Ectodermal cell (in vitro differentiated cells): Measurements from ENCODE around the gene TXNDC16.

Source experiments
- H3K27ac ChIP-seq: 2 replicates; pipeline ENCODE4 v1.7.0; 2013; ENCODE audit warnings: mild to moderate bottlenecking, low read depth, low read length; ENCODE audit not compliant: insufficient read depth, poor library complexity, severe bottlenecking
- H3K27me3 ChIP-seq: 2 replicates; pipeline ENCODE4 v1.7.0; 2013; ENCODE audit warnings: mild to moderate bottlenecking, low read length; ENCODE audit not compliant: insufficient read depth, control insufficient read depth, poor library complexity, severe bottlenecking
- H3K36me3 ChIP-seq: one replicate; pipeline ENCODE4 v1.7.0; 2013; ENCODE audit warnings: low read length; ENCODE audit not compliant: control insufficient read depth, insufficient read depth
- H3K4me1 ChIP-seq: one replicate; pipeline ENCODE4 v1.7.0; 2013; ENCODE audit warnings: low read length; ENCODE audit not compliant: control insufficient read depth, insufficient read depth
- H3K4me3 ChIP-seq: 2 replicates; pipeline ENCODE4 v1.7.0; 2013; ENCODE audit warnings: low read depth, low read length, control low read depth; ENCODE audit not compliant: insufficient read depth
- H3K9me3 ChIP-seq: 2 replicates; pipeline ENCODE4 v1.7.0; 2013; ENCODE audit warnings: mild to moderate bottlenecking, low read length, moderate library complexity; ENCODE audit not compliant: control insufficient read depth
- WGBS, 2 experiments: methylation state at CpG; one replicate each; pipeline ENCODE4 v1.1.7; 2013; ENCODE audit warnings: missing lambda C conversion rate in 2 of 2; 5-methylcytosine and 5-hydroxymethylcytosine counted together

TXNDC16 gene

GRCh38 chr14:52563120-52563519 lies 10.8 kb upstream of the TXNDC16 start:
- Histone ChIP-seq H3K27me3 (no peaks in the 10 kb centered on the region), H3K4me1 (no peaks in the 10 kb centered on the region), H3K4me3 (no peak overlapping the region), H3K9me3 (no peaks in the 10 kb centered on the region), H3K36me3 (no peaks in the 10 kb centered on the region), H3K27ac (no peak overlapping the region)
- 93 to 95% methylated on average over 2 of the region's 2 CpGs for WGBS, 2 experiments

GRCh38 chr14:52558688-52559087 lies 6.4 kb upstream of the TXNDC16 start:
- Histone ChIP-seq H3K4me3 (no peak overlapping the region), H3K9me3 (no peaks in the 10 kb centered on the region), H3K36me3 (no peaks in the 10 kb centered on the region), H3K4me1 (no peaks in the 10 kb centered on the region), H3K27ac (no peak overlapping the region), H3K27me3 (no peaks in the 10 kb centered on the region)
- WGBS, 2 experiments, result 94 to 100% methylated on average over 2 of the region's 2 CpGs

GRCh38 chr14:52553671-52554575 lies 1.6 kb upstream of the TXNDC16 start:
- Histone ChIP-seq H3K9me3 (no peaks in the 10 kb centered on the region), H3K4me1 (peaks cover 8% of the 10 kb centered on the region), H3K27ac (no peak overlapping the region), H3K27me3 (no peaks in the 10 kb centered on the region), H3K4me3 (peak overlapping the region; percentile 78), H3K36me3 (no peaks in the 10 kb centered on the region)
- 1 to 2% methylated on average over 21 to 22 of the region's 22 CpGs for WGBS, 2 experiments

- 0% methylated on average over 69 of the region's 69 CpGs for WGBS, 2 experiments
- peak overlapping the region; percentile 78 for H3K4me3 ChIP-seq
- H3K27ac ChIP-seq, result peak overlapping the region; percentile 67
- no peaks in the 10 kb centered on the region for H3K9me3 ChIP-seq
- peaks cover 8% of the 10 kb centered on the region for H3K4me1 ChIP-seq
- no peaks in the 10 kb centered on the region for H3K27me3 ChIP-seq
- no peaks in the 10 kb centered on the region for H3K36me3 ChIP-seq
These were observed 831 bp upstream of the TXNDC16 start for GRCh38 chr14:52553002-52553670.

- Histone ChIP-seq H3K4me3 (peak overlapping the region; percentile 69), H3K27me3 (no peaks in the 10 kb centered on the region), H3K4me1 (peaks cover 8% of the 10 kb centered on the region), H3K36me3 (no peaks in the 10 kb centered on the region), H3K9me3 (no peaks in the 10 kb centered on the region), H3K27ac (peak overlapping the region; percentile 76)
- 8 to 9% methylated on average over 8 of the region's 8 CpGs for WGBS, 2 experiments
These were observed 626 bp downstream of the TXNDC16 start for GRCh38 chr14:52551696-52552062.

GRCh38 chr14:52551205-52551604 lies 1.1 kb downstream of the TXNDC16 start:
- Histone ChIP-seq H3K36me3 (no peaks in the 10 kb centered on the region), H3K9me3 (no peaks in the 10 kb centered on the region), H3K27me3 (no peaks in the 10 kb centered on the region), H3K27ac (no peak overlapping the region), H3K4me3 (peak overlapping the region; percentile 69), H3K4me1 (peaks cover 8% of the 10 kb centered on the region)
- WGBS, 2 experiments, result 57% methylated on average over 5 to 6 of the region's 6 CpGs

GRCh38 chr14:52550661-52551060 lies 1.6 kb downstream of the TXNDC16 start:
- Histone ChIP-seq H3K36me3 (no peaks in the 10 kb centered on the region), H3K4me1 (peaks cover 8% of the 10 kb centered on the region), H3K9me3 (no peaks in the 10 kb centered on the region), H3K27ac (no peak overlapping the region), H3K4me3 (no peak overlapping the region), H3K27me3 (no peaks in the 10 kb centered on the region)
- WGBS, 2 experiments, result 91 to 97% methylated on average over 3 of the region's 3 CpGs

GRCh38 chr14:52547526-52547925 lies 4.8 kb downstream of the TXNDC16 start:
- WGBS, 2 experiments, result 89 to 98% methylated on average over 3 of the region's 3 CpGs

GRCh38 chr14:52547027-52547426 lies 5.3 kb downstream of the TXNDC16 start:
- H3K36me3 ChIP-seq, result no peaks in the 10 kb centered on the region
- no peak overlapping the region for H3K27ac ChIP-seq
- H3K4me1 ChIP-seq, result peaks cover 8% of the 10 kb centered on the region
- no peak overlapping the region for H3K4me3 ChIP-seq
- H3K27me3 ChIP-seq, result no peaks in the 10 kb centered on the region
- WGBS, 2 experiments, result 97% methylated on average over 2 of the region's 2 CpGs
- no peaks in the 10 kb centered on the region for H3K9me3 ChIP-seq

More at GRCh38 chr14:52547526-52547925, 4.8 kb downstream of the TXNDC16 start:
- no peak overlapping the region for H3K4me3 ChIP-seq
- H3K9me3 ChIP-seq, result no peaks in the 10 kb centered on the region
- peaks cover 8% of the 10 kb centered on the region for H3K4me1 ChIP-seq
- no peaks in the 10 kb centered on the region for H3K27me3 ChIP-seq
- H3K27ac ChIP-seq, result no peak overlapping the region
- H3K36me3 ChIP-seq, result no peaks in the 10 kb centered on the region

- H3K27ac ChIP-seq, result no peak overlapping the region
- H3K27me3 ChIP-seq, result no peaks in the 10 kb centered on the region
- no peaks in the 10 kb centered on the region for H3K9me3 ChIP-seq
- WGBS, 2 experiments, result 85 to 92% methylated on average over 4 of the region's 4 CpGs
- no peak overlapping the region for H3K4me3 ChIP-seq
- H3K4me1 ChIP-seq, result peaks cover 4% of the 10 kb centered on the region
- no peaks in the 10 kb centered on the region for H3K36me3 ChIP-seq
These were observed 6.0 kb downstream of the TXNDC16 start for GRCh38 chr14:52546318-52546670.
